OCI-LY7 (cell line): ENCODE results near the gene DDIT4. TPM values are rescaled to one million over a fixed set of nuclear protein-coding genes. Genes with fewer than 3 reads are reported as not detected.
"Not testable (repeated sequence)": the region's sequence is repeated elsewhere in the genome, so short reads cannot be mapped to it uniquely, and the experiment has no call there.

Experiments used
- Bru-seq: library from RNA; stranded (reverse); fragments of 400-500 nt; gene quantifications from one replicate; lab custom pipeline; 2021; lab: Mats Ljungman, UMichigan
- BruChase-seq, 2 experiments: library from RNA; stranded (reverse); fragments of 400-500 nt; gene quantifications; one replicate each; lab custom pipeline; 2021; lab: Mats Ljungman, UMichigan
- BruUV-seq: library from RNA; stranded (reverse); fragments of 400-500 nt; replicated peaks from 2 replicates; lab custom pipeline; 2021; lab: Mats Ljungman, UMichigan
- CTCF ChIA-PET: fragments of 300-600 bp; sonication (Branson Sonifier 250); formaldehyde crosslinking; loops from one replicate; lab custom pipeline; 2022; ENCODE audit warnings: antibody characterized with exemption; ENCODE audit not compliant: unreplicated experiment; lab: Charles Lee
- POLR2A ChIA-PET: fragments of 300-600 bp; sonication (Branson Sonifier 250); formaldehyde crosslinking; loops from one replicate; lab custom pipeline; 2022; ENCODE audit warnings: antibody characterized with exemption; lab: Charles Lee
- DNase-seq: peaks from one replicate; pipeline ENCODE4 v3.0.0-alpha.2; 2015; ENCODE audit warnings: low spot score
- H2AFZ ChIP-seq: fragments of 200-600 bp; sonication (generic), shearing (Covaris generic); 2 replicates; pipeline ENCODE4 v1.6.1; 2014; ENCODE audit warnings: mild to moderate bottlenecking, antibody characterized with exemption, low read length, moderate library complexity
- H3K27ac ChIP-seq: fragments of 200-600 bp; sonication (generic); 2 replicates; pipeline ENCODE4 v1.5.1; 2014; ENCODE audit warnings: mixed run types, low read depth, mild to moderate bottlenecking, moderate library complexity, low read length, inconsistent platforms; ENCODE audit not compliant: poor library complexity, severe bottlenecking
- H3K36me3 ChIP-seq: fragments of 200-600 bp; sonication (generic); 2 replicates; pipeline ENCODE4 v1.6.1; 2014; ENCODE audit warnings: mild to moderate bottlenecking, antibody characterized with exemption, low read length, moderate library complexity, mixed read lengths; ENCODE audit not compliant: insufficient read depth
- H3K4me1 ChIP-seq: fragments of 200-600 bp; sonication (generic); 2 replicates; pipeline ENCODE4 v1.5.1; 2014; ENCODE audit warnings: mild to moderate bottlenecking, low read length; ENCODE audit not compliant: insufficient read depth, poor library complexity, severe bottlenecking
- H3K4me2 ChIP-seq: fragments of 200-600 bp; sonication (generic); 2 replicates; pipeline ENCODE4 v1.6.1; 2014; ENCODE audit warnings: mild to moderate bottlenecking, low read length
- H3K4me3 ChIP-seq: fragments of 200-600 bp; sonication (generic); 2 replicates; pipeline ENCODE4 v1.5.1; 2014; ENCODE audit warnings: mild to moderate bottlenecking, low read depth, low read length; ENCODE audit not compliant: poor library complexity, severe bottlenecking
- H3K79me2 ChIP-seq: fragments of 200-600 bp; sonication (generic); 2 replicates; pipeline ENCODE4 v1.6.1; 2016; ENCODE audit warnings: low read depth, mild to moderate bottlenecking, low read length, moderate library complexity, mixed read lengths; ENCODE audit not compliant: insufficient read depth
- H3K9me2 ChIP-seq: fragments of 200-600 bp; sonication (generic); 2 replicates; pipeline ENCODE4 v1.6.1; 2016; ENCODE audit warnings: mild to moderate bottlenecking, low read length, mixed read lengths; ENCODE audit not compliant: insufficient read depth
- H3K9me3 ChIP-seq: fragments of 200-600 bp; sonication (generic); 2 replicates; pipeline ENCODE4 v1.6.1; 2014; ENCODE audit warnings: mild to moderate bottlenecking, mixed run types, low read length, mixed read lengths
- H4K20me1 ChIP-seq: fragments of 200-600 bp; sonication (generic); 2 replicates; pipeline ENCODE4 v1.6.1; 2014; ENCODE audit warnings: mild to moderate bottlenecking, antibody characterized with exemption, low read length, moderate library complexity, mixed read lengths; ENCODE audit not compliant: insufficient read depth
- CTCF ChIP-seq: fragments of 200-600 bp; sonication (generic); conservative IDR thresholded peaks from 2 replicates; pipeline ENCODE4 v1.5.1; 2014; ENCODE audit warnings: mild to moderate bottlenecking, antibody characterized with exemption, low read length, moderate library complexity, mixed read lengths
- EZH2phosphoT487 ChIP-seq: fragments of 200-600 bp; sonication (generic); IDR thresholded peaks from 2 replicates; pipeline ENCODE4 v1.6.1; 2018; ENCODE audit warnings: low read depth, borderline replicate concordance, mild to moderate bottlenecking, mixed run types, antibody characterized with exemption, low read length, moderate library complexity, mixed read lengths
- intact Hi-C: fragments of 100-400 bp; cut with micrococcal nuclease; formaldehyde crosslinking; loops from one replicate; pipeline ENCODE4 v1.10.0; 2022; ENCODE audit not compliant: unreplicated experiment
- long read RNA-seq: library from polyadenylated mRNA; stranded (forward); transcript quantifications from one replicate; pipeline ENCODE4 v2.0.0, GENCODE V29; 2022
- total RNA-seq, 2 experiments: library from RNA; depleted of rRNA in 1 of 2; stranded (reverse); fragments of >200 nt in 1 of 2; shearing (Covaris generic) in 1 of 2; gene quantifications; 2 replicates each; pipeline ENCODE4 v1.2.3, GENCODE V29; 2014 to 2022

DDIT4 gene
- 102 and 105 TPM in 2 replicates for total RNA-seq (2014; rRNA removed; shearing (Covaris generic))
- total RNA-seq (2022) = 32.8 and 91.8 TPM in 2 replicates
- percentile 68 among the genes with signal in this experiment for Bru-seq, nascent RNA
- percentile 62 among the genes with signal in this experiment for BruChase-seq, experiment 1, labeled RNA remaining after a 6-hour chase
- percentile 63 among the genes with signal in this experiment for BruChase-seq, experiment 2, labeled RNA remaining after a 2-hour chase
- long read RNA-seq, transcript DDIT4-201 (3 exons, 1,748 nt) = major isoform, 14 of 20 reads
- long read RNA-seq, partial matches to known transcripts = 0 of 20 reads
- long read RNA-seq, other reads (novel, unspliced or antisense) = 4 of 20 reads

- CTCF ChIA-PET = interaction anchor here (0.6 to 2.1 kb wide), 5 partner anchors 10 to 57 kb away, joined by 3 to 7 read pairs (median 4); no protein-coding TSS in a partner anchor
- H3K27ac ChIP-seq = peak within 1 kb of the TSS; percentile 22
- H3K9me3 ChIP-seq = no peaks in the 10 kb centered on the region
- peaks cover 19% of the 10 kb centered on the region for H3K36me3 ChIP-seq
- TF ChIP-seq CTCF (no peak), EZH2phosphoT487 (no peak)
- no peaks in the 10 kb centered on the region for H4K20me1 ChIP-seq
- H3K79me2 ChIP-seq = no peaks in the 10 kb centered on the region
- BruUV-seq = no TSS peak
- POLR2A ChIA-PET = interaction anchor here (0.6 to 5.5 kb wide), 15 partner anchors 9 to 498 kb away, joined by 3 to 42 read pairs (median 6); no protein-coding TSS in a partner anchor
- DNase-seq = peak; percentile 99
- peak within 1 kb of the TSS; percentile 77 for H3K4me3 ChIP-seq
- H3K4me1 ChIP-seq = peaks cover 39% of the 10 kb centered on the region
- H3K4me2 ChIP-seq = peak within 1 kb of the TSS; percentile 97
- H3K9me2 ChIP-seq = no peaks in the 10 kb centered on the region
- intact Hi-C loops = loop anchor here (1.0 to 2.0 kb wide), 6 partner anchors 10 to 62 kb away; partner anchors contain the start of genes ANAPC16 and ASCC1
- H2AFZ ChIP-seq = peak within 1 kb of the TSS; percentile 65; the same call in 1 of the 2 replicates
Observed at GRCh38 chr10:72273410-72274212, at the start of gene DDIT4. TSS of gene DDIT4 (plus strand) at chr10:72273924. CDS start at chr10:72274217, 293 bp downstream.

GRCh38 chr10:72224191-72224590, 49.5 kb upstream of the DDIT4 start:
- H3K9me3 ChIP-seq, BruUV-seq, H3K27ac ChIP-seq, H4K20me1 ChIP-seq, H3K4me3 ChIP-seq, DNase-seq, H3K4me2 ChIP-seq, H3K9me2 ChIP-seq, H2AFZ ChIP-seq: not testable (repeated sequence)
- ChIA-PET CTCF (interaction anchor here (0.6 to 0.9 kb wide), 2 partner anchors 105 to 136 kb away, joined by 3 read pairs; partner anchors contain the start of gene SPOCK2), POLR2A (interaction anchor here (0.6 to 1.0 kb wide), 3 partner anchors 82 to 128 kb away, joined by 3 read pairs; no protein-coding TSS in a partner anchor)
- Histone ChIP-seq H3K36me3 (peaks cover 70% of the 10 kb centered on the region), H3K4me1 (peaks cover 40% of the 10 kb centered on the region), H3K79me2 (peaks cover 70% of the 10 kb centered on the region)
- intact Hi-C loops = loop anchor here (5.0 kb wide), 1 partner anchor 162 kb away; no protein-coding TSS in a partner anchor
